GM18861 (cell line): ENCODE data around the gene IKBKG.
"Not testable (repeated sequence)": the region's sequence is repeated elsewhere in the genome, so short reads cannot be mapped to it uniquely, and the experiment has no call there.

Experiments
- ATAC-seq: cut with Tn5 transposase; IDR thresholded peaks from one replicate; pipeline ENCODE4 v1.9.1; 2021; ENCODE audit not compliant: unreplicated experiment

Gene IKBKG

DNA sequence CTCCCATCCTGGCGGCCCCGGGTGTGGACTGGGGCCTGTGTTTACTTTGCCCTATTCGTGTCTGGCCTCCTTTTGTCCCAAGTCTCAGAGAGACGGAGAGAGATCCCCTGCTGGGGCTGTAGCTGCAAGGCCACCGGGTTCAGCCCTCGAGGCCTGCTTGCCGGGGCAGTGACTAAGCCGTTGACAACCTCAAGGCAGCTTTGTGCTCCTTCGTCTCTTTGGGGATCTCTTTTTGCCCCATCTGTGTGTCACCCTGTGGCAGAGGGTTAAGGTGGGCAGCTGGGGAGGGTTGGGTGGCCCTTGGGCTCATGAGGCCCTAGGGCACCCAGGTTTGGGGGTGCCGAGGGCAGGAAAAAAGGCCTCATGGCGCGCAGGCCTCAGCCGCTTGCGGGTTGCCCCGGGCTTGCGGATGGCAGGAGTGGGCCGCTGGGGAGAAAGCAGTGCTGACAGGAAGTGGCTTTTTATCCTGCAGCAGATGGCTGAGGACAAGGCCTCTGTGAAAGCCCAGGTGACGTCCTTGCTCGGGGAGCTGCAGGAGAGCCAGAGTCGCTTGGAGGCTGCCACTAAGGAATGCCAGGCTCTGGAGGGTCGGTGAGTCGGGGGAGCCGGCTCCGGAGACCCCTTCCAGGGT is 10.8 kb downstream of the IKBKG start:
- ATAC-seq = not testable (repeated sequence)

GRCh38 chrX:154558896-154559295 is 11.5 kb downstream of the IKBKG start:
- ATAC-seq = not testable (repeated sequence)

DNA sequence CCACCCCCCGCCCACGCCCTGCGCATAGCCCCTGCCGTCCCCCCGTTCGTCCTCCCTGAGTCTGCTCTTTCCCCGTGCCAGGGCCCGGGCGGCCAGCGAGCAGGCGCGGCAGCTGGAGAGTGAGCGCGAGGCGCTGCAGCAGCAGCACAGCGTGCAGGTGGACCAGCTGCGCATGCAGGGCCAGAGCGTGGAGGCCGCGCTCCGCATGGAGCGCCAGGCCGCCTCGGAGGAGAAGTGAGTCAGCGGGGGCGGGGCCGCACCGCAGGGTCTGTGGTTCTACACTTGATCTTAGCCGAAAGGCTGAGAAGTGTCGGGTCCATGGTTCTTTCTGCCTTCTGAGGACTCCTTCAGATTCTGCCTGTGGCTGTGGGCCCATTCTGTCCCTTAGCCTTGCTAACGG is 12.9 kb downstream of the IKBKG start:
- not testable (repeated sequence) for ATAC-seq

- not testable (repeated sequence) for ATAC-seq
Observed at GRCh38 chrX:154562295-154562694, 14.9 kb downstream of the IKBKG start.

- not testable (repeated sequence) for ATAC-seq
Observed at GRCh38 chrX:154570361-154570760, 22.9 kb downstream of the IKBKG start.

GRCh38 chrX:154573061-154573460 is 25.6 kb downstream of the IKBKG start:
- ATAC-seq = not testable (repeated sequence)

DNA sequence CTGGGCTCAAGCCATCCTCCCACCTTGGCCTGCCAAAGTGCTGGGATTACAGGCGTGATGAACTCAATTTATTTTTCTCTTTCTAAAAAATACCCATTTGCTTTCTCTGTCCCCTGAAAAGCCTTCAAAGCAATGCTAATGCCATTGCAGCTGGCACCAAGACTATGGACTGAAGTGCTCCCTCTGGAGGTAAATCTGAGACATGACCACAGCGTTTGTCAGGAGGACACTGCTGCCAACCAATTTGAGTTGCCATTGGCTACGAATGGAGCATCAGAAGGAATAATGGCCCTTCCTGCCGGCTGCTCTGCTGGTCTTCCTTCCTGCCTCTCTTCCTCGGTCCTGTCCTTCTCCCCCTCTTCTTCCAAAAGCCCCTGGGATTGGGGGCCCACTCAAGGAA is 27.7 kb downstream of the IKBKG start:
- not testable (repeated sequence) for ATAC-seq

GRCh38 chrX:154582994-154583393 is 35.6 kb downstream of the IKBKG start:
- ATAC-seq = not testable (repeated sequence)

GRCh38 chrX:154584585-154585183 is 37.3 kb downstream of the IKBKG start, which contains the start of gene CTAG1A:
Gene CTAG1A (plus strand): TSS chrX:154585133. CDS start chrX:154585207, 74 bp downstream.
- ATAC-seq = not testable (repeated sequence)

DNA sequence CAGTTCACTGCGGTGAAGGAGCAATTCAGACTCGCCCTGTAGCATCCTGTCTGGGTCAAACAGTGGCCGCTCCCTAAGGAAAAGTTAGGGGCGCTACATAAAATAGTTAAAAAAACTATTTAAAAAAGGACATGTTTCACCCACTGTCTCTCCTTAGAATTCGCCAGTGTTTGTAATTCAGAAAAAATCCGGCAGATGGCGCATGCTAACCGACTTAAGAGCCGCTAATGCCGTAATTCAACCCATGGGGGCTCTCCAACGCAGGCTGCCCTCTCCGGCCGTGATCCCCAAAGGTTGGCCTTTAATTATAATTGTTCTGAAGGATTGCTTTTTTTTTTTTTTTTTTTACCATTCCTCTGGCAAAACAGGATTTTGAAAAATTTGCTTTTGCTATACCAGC is 43.0 kb downstream of the IKBKG start:
- not testable (repeated sequence) for ATAC-seq

DNA sequence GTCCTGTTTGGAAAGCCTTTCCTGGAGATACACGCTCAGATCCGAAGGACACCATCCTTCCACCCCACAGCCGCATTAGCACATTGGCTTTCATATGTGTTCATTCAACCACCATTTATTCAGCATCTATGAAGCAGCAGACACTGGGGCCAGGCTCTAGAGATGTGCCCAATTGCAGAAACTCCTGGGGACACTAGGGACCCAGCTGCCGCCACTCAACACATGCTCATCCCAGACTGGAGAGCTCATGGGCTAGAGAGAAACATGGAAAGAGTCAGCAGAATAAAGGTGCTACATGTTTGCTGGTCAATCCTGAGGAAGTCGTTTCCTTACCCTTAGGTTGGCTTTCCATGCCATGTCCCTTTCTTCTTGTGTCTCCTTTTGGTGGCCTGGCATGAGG is 45.1 kb downstream of the IKBKG start:
- ATAC-seq = no peak

DNA sequence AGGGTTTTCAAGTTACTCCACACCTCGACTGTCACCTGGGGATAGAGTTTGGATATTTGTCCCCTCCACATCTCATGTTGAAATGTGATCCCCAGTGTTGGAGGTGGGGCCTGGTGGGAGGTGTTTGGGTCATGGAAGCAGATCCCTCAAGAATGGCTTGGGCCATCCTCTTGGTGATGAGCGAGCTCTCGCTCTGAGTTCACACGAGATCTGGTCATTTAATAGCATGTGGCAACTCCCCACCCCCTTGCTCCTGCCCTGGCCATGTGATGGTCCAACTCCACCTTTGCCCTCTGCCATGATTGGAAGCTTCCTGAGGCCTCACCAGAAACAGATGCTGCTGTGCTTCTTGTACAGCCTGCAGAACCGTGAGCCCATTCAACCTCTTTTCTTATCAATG is 45.8 kb downstream of the IKBKG start:
- ATAC-seq = no peak

GRCh38 chrX:154594491-154594890 is 47.1 kb downstream of the IKBKG start:
- ATAC-seq = no peak

GRCh38 chrX:154595559-154596249 is 48.3 kb downstream of the IKBKG start:
- no peak for ATAC-seq

GRCh38 chrX:154596290-154596929 is 49.0 kb downstream of the IKBKG start:
- no peak for ATAC-seq

GRCh38 chrX:154597221-154597620 is 49.8 kb downstream of the IKBKG start:
- no peak for ATAC-seq

GRCh38 chrX:154598656-154599055 is 51.2 kb downstream of the IKBKG start:
- no peak for ATAC-seq

DNA sequence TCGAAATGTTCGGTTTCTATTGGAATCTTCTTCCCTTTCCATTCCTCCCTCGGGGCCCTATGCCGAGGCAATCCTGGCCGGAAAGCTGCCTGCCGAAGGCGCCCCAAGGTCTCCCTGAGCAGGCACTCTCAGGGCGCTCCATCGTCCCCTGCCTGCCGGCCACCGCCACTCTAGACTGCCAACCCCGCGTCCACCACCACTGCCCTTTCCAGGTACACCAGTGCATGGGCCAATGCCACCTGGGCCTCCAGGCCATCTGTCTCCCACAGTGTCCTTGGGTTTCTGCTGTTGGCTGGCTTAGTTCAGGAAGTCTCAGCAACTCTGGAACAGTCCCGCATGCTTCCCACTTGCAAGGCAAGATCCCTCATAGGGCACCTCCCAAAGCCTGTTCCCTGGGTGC is 52.1 kb downstream of the IKBKG start:
- ATAC-seq = no peak

DNA sequence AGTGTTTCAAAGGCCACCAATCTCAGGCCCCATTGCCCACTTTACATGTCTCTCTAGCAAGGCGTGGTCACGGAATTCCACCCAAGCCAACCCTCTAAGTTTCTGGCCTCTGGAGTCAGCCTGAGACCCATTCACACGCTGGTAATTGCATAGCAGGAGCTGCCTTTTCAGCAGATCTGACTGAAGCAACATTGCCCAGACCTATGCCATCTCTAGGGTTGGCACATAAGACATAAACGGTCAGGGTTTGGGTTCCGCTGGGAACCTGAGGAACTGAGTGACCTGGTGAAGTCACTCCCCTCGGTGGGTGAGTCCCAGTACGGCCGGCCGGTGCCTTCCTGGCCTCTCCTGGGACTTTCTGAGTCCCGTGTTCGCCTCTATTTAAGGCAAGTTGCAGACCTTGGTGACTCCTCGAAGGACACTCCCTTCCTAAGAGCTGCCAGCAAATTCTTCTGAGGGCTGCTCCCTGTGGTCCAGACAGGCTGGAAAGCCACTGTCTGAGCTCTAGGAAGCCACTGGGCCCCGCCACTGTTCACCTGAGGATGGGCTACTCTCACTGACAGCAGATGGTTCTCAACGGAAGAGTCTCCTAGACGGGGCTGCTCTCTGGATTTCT is 53.4 kb downstream of the IKBKG start:
- no peak for ATAC-seq

DNA sequence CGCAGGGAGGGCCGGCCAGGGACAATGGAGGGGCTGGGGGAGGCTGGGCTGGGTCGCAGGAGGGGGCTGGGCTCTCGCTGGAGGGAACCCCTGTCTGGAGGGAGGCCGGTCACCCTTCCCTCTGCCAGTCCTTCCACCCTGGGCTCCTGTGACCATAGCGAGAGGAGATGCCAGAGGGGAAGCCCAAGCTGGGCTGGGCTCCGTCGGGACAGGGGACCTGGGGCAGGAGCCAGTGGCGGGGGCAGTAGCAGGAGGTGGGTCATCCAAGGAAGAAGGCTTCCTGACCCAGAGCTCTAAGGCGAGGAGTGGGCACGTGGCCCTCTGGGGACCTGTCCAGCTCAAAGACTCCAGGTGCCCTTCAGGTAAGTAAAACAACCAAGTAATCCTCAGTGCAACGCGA is 54.8 kb downstream of the IKBKG start:
- ATAC-seq = no peak

DNA sequence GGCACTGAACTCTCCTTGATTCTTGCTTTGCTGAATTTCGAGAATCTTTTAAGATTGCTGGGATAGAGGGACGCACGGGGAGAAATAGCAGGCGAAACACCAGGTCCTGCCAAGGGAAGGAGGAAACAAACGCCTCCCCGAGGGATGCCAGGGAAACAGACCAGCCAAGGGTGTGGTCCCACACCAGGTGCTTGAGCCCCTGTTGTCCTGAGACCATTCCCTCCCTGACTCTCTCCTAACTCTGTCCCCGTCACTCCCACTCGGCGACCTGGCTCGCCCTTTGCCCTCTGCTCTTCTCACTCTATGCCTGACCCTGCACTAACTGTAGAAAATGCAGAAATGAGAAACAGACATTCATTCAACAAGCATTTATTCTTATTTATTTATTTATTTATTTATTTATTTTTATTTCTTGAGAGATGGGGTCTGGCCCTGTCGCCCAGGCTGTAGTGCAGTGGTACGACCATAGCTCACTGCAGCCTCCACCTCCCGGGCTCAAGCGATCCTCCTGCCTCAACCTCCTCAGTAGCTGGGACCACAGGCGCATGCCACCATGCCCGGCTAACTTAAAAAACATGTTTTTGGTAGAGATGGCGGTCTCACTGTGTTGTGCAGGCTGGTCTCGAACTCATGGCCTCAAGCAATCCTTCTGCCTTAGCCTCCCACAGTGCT is 55.5 kb downstream of the IKBKG start:
- no peak for ATAC-seq
